Naive B cell (primary cell): ENCODE measurements around the gene WNT9B. TPM values are rescaled to one million over a fixed set of nuclear protein-coding genes. Genes with fewer than 3 reads are reported as not detected.

Experiments used
- ATAC-seq, 2 donors: fragments of 150-1000 bp; cut with Tn5 transposase; 2 replicates each; pipeline ENCODE4 v1.10.0; 2021; ENCODE audit warnings: low read depth in 2 of 2, mild to moderate bottlenecking in 2 of 2, moderate library complexity in 2 of 2
- DNase-seq: peaks from one replicate; pipeline ENCODE4 v3.0.0; 2022
- H3K27ac Mint-ChIP-seq, 6 donors: one replicate each; pipeline ENCODE4 v1.8.0; 2020 to 2022; ENCODE audit warnings: mild to moderate bottlenecking in 6 of 6, mixed read lengths in 6 of 6, moderate library complexity in 5 of 6, inconsistent platforms in 2 of 6
- H3K27me3 Mint-ChIP-seq, 3 donors: one replicate each; pipeline ENCODE4 v1.8.0; 2021 to 2022; ENCODE audit warnings: mixed read lengths in 3 of 3, mild to moderate bottlenecking in 1 of 3
- H3K36me3 Mint-ChIP-seq, 2 donors: one replicate each; pipeline ENCODE4 v1.8.0; 2020 to 2022; ENCODE audit warnings: mixed read lengths in 2 of 2, inconsistent platforms in 1 of 2, mild to moderate bottlenecking in 1 of 2
- H3K4me1 Mint-ChIP-seq, 3 donors: one replicate each; pipeline ENCODE4 v1.8.0; 2020 to 2022; ENCODE audit warnings: mixed read lengths in 3 of 3, inconsistent platforms in 1 of 3, mild to moderate bottlenecking in 1 of 3, moderate library complexity in 1 of 3
- H3K4me3 Mint-ChIP-seq, 8 donors: one replicate each; pipeline ENCODE4 v1.8.0; 2020 to 2022; ENCODE audit warnings: mild to moderate bottlenecking in 8 of 8, mixed read lengths in 8 of 8, moderate library complexity in 8 of 8, inconsistent platforms in 2 of 8
- H3K9me3 Mint-ChIP-seq, 7 donors: one replicate each; pipeline ENCODE4 v1.8.0; 2020 to 2022; ENCODE audit warnings: mixed read lengths in 7 of 7, mild to moderate bottlenecking in 5 of 7, inconsistent platforms in 2 of 7, moderate library complexity in 1 of 7
- polyA plus RNA-seq, 6 donors: library from polyadenylated mRNA; unstranded; fragments of 300-500 nt; fragmentation: Illumina TruSeq; gene quantifications; one replicate each; pipeline ENCODE4 v1.2.3, GENCODE V29; 2021; ENCODE audit warnings: low read depth in 6 of 6

The WNT9B gene, protein sequence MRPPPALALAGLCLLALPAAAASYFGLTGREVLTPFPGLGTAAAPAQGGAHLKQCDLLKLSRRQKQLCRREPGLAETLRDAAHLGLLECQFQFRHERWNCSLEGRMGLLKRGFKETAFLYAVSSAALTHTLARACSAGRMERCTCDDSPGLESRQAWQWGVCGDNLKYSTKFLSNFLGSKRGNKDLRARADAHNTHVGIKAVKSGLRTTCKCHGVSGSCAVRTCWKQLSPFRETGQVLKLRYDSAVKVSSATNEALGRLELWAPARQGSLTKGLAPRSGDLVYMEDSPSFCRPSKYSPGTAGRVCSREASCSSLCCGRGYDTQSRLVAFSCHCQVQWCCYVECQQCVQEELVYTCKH
- not detected for polyA plus RNA-seq

DNA sequence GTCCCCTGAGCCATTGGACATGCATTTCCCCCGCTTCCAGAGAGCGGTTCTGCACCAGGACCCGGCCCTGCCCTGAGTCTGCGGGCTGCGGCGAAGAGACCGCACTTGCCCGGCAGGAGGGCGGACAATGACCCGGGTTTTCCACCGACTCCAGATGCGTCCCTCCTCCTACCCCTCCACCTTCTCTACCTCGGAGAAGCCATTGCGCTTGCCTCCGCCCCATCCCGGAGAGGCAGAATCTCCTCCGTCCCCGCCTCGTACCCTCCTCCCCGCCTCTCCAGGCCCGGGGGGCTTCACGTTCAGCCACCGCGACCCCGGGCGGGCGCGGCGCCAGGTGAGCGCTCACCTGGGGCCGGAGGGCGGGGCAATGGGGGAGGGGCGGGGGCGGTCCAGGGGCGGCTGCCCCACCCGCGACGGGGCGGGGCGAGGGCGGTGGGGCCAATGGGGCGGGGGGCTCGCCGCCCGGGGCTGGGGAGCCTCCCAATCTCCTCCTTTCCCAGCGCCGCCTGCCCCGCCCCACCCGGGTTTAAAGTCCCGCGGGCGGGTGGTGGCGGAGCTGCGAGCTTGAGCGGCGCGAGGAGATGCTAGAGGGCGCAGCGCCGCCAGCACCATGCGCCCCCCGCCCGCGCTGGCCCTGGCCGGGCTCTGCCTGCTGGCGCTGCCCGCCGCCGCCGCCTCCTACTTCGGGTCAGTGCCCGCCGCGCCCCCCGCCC lies at the start of gene WNT9B:
Gene WNT9B (plus strand): TSS at position 555 of the 713 bp plus-strand sequence. CDS start 56 bp downstream, at position 611.
- Mint-ChIP-seq H3K27me3 (peaks cover 77 to 86% (median 78%) of the 10 kb centered on the region in 3 donors), H3K4me3 (peak within 1 kb of the TSS; percentile 67 to 90 (median 83)), H3K36me3 (no peaks in the 10 kb centered on the region), H3K9me3 (no peaks in the 10 kb centered on the region), H3K4me1 (peaks cover 13 to 23% (median 21%) of the 10 kb centered on the region in 3 donors), H3K27ac (peak within 1 kb of the TSS in 2 of 6 donors; percentile 28 to 69)
- ATAC-seq (peak; percentile 49 to 69), DNase-seq (no peak)

- DNase-seq (no peak), ATAC-seq (no peak)
- H3K9me3 Mint-ChIP-seq = peaks cover 0 to 6% (median 4%) of the 10 kb centered on the region in 7 donors
- no peak overlapping the region for H3K4me3 Mint-ChIP-seq
- H3K27me3 Mint-ChIP-seq = peaks cover 9 to 29% (median 13%) of the 10 kb centered on the region in 3 donors
- no peaks in the 10 kb centered on the region for H3K4me1 Mint-ChIP-seq
- H3K36me3 Mint-ChIP-seq = peaks cover 0 to 13% of the 10 kb centered on the region in 2 donors
- H3K27ac Mint-ChIP-seq = no peak overlapping the region
These were observed 48.6 kb upstream of the WNT9B start for GRCh38 chr17:46802800-46803199.

DNA sequence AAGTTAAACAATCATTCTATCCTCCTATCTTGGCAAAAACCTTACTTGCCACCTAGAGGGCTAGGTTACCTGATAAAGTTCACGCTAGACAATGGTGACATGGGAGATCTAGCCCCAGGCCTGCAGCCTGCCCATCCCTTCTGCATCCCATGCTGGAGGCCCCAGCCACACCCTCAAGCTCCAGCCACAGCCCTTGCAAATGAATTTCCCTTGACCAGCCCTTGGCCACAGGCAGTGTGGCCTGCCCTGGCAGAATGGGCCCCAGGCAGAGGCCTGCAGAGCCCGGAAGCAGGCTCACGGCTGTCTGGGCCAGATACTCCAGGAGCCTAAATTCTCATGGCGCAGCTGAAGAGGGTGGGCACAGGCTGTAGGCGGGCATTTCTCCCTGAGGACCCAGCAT lies 47.8 kb upstream of the WNT9B start:
- Mint-ChIP-seq H3K36me3 (peaks cover 0 to 13% of the 10 kb centered on the region in 2 donors), H3K4me1 (no peaks in the 10 kb centered on the region), H3K27me3 (peaks cover 9 to 27% (median 15%) of the 10 kb centered on the region in 3 donors), H3K27ac (no peak overlapping the region), H3K9me3 (peaks cover 0 to 6% (median 4%) of the 10 kb centered on the region in 7 donors), H3K4me3 (no peak overlapping the region)
- ATAC-seq = no peak
- DNase-seq = no peak

- Mint-ChIP-seq H3K36me3 (peaks cover 0 to 8% of the 10 kb centered on the region in 2 donors), H3K27me3 (peaks cover 5 to 17% (median 14%) of the 10 kb centered on the region in 3 donors), H3K4me1 (no peaks in the 10 kb centered on the region), H3K27ac (no peak overlapping the region), H3K4me3 (no peak overlapping the region), H3K9me3 (peaks cover 0 to 4% (median 3%) of the 10 kb centered on the region in 7 donors)
- ATAC-seq = no peak
- no peak for DNase-seq
These were observed 45.6 kb upstream of the WNT9B start for GRCh38 chr17:46805771-46806170.

- Mint-ChIP-seq H3K4me1 (no peaks in the 10 kb centered on the region), H3K27ac (peak overlapping the region in 1 of 6 donors; percentile 33)
These were observed 42.2 kb upstream of the WNT9B start for GRCh38 chr17:46809110-46809571.

DNA sequence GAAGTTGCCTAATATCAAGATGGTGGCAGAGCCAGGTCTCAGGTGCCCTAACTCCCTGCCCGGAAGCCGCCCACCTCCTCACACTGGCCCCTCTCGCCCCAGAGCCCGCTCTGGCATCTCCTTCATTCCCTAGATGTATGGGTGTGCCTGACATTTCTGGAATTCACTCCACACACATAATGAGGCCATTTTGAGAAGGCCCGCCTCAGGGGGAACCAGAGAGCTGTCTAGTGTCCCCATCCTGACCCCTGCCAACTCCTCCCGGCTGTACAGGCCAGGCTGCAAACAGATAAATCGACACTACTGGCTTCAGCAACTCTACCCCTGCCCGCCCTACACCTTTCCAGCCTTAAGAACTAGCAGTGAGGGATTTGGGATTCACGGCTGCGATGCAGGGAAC lies 40.5 kb upstream of the WNT9B start:
- Mint-ChIP-seq H3K36me3 (no peaks in the 10 kb centered on the region), H3K27me3 (peaks cover 40 to 55% (median 49%) of the 10 kb centered on the region in 3 donors), H3K27ac (no peak overlapping the region)

More at GRCh38 chr17:46809110-46809571, 42.2 kb upstream of the WNT9B start:
- Mint-ChIP-seq H3K9me3 (peaks cover 0 to 4% (median 3%) of the 10 kb centered on the region in 7 donors), H3K27me3 (peaks cover 32 to 43% (median 36%) of the 10 kb centered on the region in 3 donors), H3K4me3 (no peak overlapping the region), H3K36me3 (peaks cover 0 to 7% of the 10 kb centered on the region in 2 donors)
- DNase-seq (no peak), ATAC-seq (no peak)

DNA sequence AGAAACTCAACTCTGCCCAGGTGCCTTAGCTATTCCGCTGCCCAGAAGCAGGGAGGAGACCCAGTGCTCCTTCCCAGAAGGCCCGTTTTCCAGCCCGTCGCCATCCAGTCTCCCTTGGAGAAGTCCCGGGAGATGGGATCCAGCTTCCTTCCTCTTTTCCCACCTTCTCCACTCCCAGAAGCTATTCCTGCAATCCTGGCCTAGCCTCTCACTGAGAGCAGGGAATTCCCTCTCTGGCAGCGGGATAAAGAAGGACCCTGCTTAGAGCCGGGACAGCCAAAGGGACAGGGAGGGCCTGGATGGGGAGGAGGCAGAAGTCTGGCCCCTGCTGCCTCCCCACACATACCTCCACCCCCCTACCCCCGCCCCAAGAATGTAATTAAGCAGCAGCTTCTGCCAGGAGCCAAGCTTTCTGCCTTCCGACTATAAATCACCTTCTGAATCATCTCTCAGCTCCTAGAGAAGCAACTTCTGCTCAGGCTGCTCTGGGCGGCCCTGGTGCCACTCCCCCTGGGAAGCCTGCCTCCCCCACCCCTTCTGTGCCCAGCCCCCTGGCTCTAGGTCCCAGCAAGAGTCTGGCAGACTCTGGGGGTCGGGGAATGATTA lies 39.3 kb upstream of the WNT9B start:
- H3K27me3 Mint-ChIP-seq = peaks cover 50 to 61% (median 61%) of the 10 kb centered on the region in 3 donors
- no peaks in the 10 kb centered on the region for H3K9me3 Mint-ChIP-seq
- H3K4me1 Mint-ChIP-seq = peaks cover 3 to 7% (median 5%) of the 10 kb centered on the region in 3 donors
- no peak overlapping the region for H3K27ac Mint-ChIP-seq
- DNase-seq = no peak
- ATAC-seq = no peak
- H3K36me3 Mint-ChIP-seq = no peaks in the 10 kb centered on the region
- no peak overlapping the region for H3K4me3 Mint-ChIP-seq

More for the DNA sequence above, 40.5 kb upstream of the WNT9B start:
- Mint-ChIP-seq H3K4me3 (no peak overlapping the region), H3K9me3 (no peaks in the 10 kb centered on the region), H3K4me1 (no peaks in the 10 kb centered on the region)
- DNase-seq = no peak
- ATAC-seq = no peak

DNA sequence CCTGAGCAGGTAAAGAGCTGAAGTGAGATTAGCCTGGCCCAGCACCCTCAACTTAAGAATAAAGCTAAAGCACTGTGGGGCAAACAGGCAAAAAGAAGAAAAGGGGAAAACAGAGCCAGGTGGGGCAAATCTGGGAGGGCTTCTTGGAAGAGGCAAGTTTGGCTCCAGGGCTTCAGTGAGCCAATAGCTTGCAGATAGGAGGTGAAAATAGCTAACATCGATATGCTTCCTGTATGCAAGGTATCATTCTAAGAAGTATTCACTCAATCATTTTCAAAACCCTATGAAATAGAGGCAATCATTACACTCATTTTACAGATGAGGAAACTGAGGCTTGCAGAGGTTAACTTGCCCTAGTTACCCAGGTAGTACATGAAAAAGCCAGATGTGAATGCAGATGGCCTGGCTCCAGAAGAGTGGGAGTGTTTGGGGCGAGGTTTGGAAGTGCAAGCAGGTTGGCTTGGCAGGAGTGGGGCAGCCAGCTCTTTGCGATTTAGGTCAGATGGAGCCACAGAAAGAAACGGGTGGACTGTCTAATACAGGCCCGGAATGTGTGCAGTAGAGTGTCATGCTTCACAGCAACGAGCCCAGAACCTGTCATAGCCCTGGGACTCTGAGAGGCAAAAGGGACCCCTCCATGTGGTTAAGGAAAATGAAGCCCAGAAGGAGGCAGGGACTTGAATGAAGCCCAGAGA lies 38.6 kb upstream of the WNT9B start:
- H3K9me3 Mint-ChIP-seq = no peaks in the 10 kb centered on the region
- ATAC-seq (no peak), DNase-seq (no peak)
- H3K36me3 Mint-ChIP-seq = no peaks in the 10 kb centered on the region
- peaks cover 10 to 14% (median 11%) of the 10 kb centered on the region in 3 donors for H3K4me1 Mint-ChIP-seq
- peaks cover 57 to 68% (median 68%) of the 10 kb centered on the region in 3 donors for H3K27me3 Mint-ChIP-seq
- H3K4me3 Mint-ChIP-seq = no peak overlapping the region
- H3K27ac Mint-ChIP-seq = no peak overlapping the region

- H3K27me3 Mint-ChIP-seq = peaks cover 58 to 80% (median 80%) of the 10 kb centered on the region in 3 donors
- ATAC-seq (no peak), DNase-seq (no peak)
- H3K4me1 Mint-ChIP-seq = peaks cover 14 to 19% (median 19%) of the 10 kb centered on the region in 3 donors
- H3K9me3 Mint-ChIP-seq = no peaks in the 10 kb centered on the region
- H3K27ac Mint-ChIP-seq = peak overlapping the region in 2 of 6 donors; percentile 65 to 66
- H3K36me3 Mint-ChIP-seq = no peaks in the 10 kb centered on the region
- no peak overlapping the region for H3K4me3 Mint-ChIP-seq
These were observed 37.5 kb upstream of the WNT9B start for GRCh38 chr17:46813920-46814319.

DNA sequence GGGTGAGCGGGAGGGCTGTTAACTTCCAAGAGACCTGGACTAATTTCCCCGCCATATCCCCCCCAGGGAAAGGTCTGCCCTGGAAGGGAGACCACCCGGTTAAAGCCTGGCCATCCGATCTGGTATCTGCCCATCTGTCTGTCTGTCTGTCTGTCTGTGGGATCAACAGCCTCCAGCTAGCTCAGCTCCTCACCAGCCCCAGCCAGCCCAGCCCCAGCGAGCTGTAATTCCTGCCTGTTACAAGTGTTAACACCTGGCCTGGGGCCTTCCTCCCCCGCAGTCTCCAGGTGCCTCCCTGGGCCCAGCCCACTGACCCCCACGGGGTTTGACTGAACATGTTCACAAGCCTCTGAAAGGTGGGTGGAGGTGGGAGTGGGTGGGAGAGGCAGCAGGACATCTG lies 36.9 kb upstream of the WNT9B start:
- Mint-ChIP-seq H3K27me3 (peaks cover 61 to 85% (median 80%) of the 10 kb centered on the region in 3 donors), H3K9me3 (no peaks in the 10 kb centered on the region), H3K4me1 (peaks cover 17 to 24% (median 19%) of the 10 kb centered on the region in 3 donors), H3K4me3 (no peak overlapping the region), H3K36me3 (no peaks in the 10 kb centered on the region), H3K27ac (no peak overlapping the region)
- no peak for ATAC-seq
- DNase-seq = no peak

DNA sequence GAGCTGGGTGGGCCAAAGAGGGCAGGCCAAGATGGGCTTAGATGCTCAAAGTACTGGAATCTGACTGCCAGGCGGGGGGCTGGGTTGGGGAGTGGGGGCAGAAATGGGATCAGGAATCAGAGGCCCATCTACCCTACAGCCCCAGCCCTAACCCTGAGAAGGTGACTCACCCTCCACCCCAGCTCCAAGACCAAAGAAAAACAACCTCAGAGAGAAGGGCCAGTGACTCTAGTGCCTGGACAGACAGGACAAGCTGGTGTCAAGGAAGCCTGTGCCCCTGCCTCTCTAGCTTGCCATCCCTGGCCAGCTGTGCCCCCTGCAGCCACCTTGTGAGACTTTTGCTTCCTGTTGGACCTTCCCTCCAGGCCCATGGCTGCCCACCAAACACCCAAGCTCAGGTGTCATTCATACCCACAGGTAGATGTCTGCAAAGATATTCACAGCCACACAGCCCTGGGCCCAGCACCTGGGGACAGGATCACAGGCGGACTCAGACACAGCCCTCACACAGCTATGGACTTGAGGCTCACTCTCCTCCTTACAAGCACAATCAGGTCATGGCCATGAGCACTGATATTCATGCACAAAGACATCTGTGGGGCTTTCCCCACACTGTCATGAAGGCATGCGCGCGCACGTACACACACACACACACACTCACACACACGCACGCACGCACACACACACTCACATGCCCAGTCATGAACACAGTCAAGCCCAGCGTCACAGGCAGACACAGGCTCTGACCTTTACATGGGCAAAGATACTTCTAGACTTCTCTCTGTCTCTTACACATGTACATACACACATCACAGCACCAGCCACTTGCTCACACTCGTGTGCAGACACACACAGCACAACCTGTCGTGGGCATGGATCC lies 35.7 kb upstream of the WNT9B start:
- ATAC-seq (no peak), DNase-seq (no peak)
- H3K4me3 Mint-ChIP-seq = peak overlapping the region in 1 of 8 donors; percentile 48
- no peaks in the 10 kb centered on the region for H3K9me3 Mint-ChIP-seq
- H3K36me3 Mint-ChIP-seq = no peaks in the 10 kb centered on the region
- H3K4me1 Mint-ChIP-seq = peaks cover 26 to 32% (median 28%) of the 10 kb centered on the region in 3 donors
- peak overlapping the region in 1 of 6 donors; percentile 54 for H3K27ac Mint-ChIP-seq
- peaks cover 72 to 97% (median 90%) of the 10 kb centered on the region in 3 donors for H3K27me3 Mint-ChIP-seq
